ENCODE data around the gene PIKFYVE. TPM values are rescaled to one million over a fixed set of nuclear protein-coding genes. Genes with fewer than 3 reads are reported as not detected.
"Not testable (repeated sequence)": the region's sequence is repeated elsewhere in the genome, so short reads cannot be mapped to it uniquely, and the experiment has no call there.

Gene PIKFYVE
- total RNA-seq, 1 donor from 2014 or later, result 33.8 TPM

DNA sequence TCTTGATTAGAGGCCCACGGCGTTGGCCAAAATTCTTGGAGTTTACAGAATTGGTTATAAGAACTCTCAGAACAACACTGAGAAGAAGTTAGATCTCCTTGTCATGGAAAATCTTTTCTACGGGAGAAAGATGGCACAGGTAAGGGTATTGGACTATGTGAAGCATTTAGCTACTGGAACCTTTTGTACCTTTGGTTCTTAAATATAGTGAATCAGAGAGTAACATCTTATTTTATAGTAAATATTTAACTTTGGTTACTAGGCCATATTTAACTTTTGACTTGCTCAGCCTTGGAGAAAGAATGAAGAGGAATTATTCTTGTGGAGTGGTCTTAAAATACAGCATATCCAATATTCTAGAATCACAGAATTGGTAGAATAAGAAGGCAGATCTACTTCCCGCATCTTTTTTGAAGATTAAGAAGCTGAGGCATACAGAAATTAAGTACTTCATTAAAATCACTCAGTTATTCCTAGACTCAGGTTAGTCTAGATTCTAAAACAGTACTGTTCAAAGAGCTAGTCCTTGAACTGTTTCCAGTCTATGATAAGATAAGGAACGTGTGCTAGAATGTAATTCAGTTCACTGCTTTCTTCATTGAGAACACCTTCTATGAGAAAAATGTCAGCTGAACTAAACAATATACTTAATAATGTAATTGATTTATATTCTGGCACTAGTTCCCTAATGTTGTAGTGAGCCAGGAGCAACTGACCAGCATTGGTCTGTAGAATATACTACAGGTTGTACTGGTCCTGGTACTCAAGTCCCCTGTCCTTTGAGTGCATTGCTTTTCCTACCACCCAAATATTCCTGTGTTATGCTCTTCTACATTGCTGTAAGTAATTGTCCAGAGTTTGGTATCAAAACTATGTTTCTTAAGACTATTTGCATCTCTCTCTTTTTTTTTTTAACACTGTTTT is 86.9 kb downstream of the PIKFYVE start:
- Mint-ChIP-seq H3K36me3 (peaks cover 45% of the 10 kb centered on the region), H3K27ac (no peak overlapping the region), H3K9me3 (no peaks in the 10 kb centered on the region), H3K27me3 (no peaks in the 10 kb centered on the region), H3K4me1 (ENCODE audit: unreplicated experiment) (no peaks in the 10 kb centered on the region), H3K4me3 (no peak overlapping the region)
- DNase-seq (ENCODE audit: extremely low spot score, unreplicated experiment), result no peak
- TF ChIP-seq, protein P1, sequence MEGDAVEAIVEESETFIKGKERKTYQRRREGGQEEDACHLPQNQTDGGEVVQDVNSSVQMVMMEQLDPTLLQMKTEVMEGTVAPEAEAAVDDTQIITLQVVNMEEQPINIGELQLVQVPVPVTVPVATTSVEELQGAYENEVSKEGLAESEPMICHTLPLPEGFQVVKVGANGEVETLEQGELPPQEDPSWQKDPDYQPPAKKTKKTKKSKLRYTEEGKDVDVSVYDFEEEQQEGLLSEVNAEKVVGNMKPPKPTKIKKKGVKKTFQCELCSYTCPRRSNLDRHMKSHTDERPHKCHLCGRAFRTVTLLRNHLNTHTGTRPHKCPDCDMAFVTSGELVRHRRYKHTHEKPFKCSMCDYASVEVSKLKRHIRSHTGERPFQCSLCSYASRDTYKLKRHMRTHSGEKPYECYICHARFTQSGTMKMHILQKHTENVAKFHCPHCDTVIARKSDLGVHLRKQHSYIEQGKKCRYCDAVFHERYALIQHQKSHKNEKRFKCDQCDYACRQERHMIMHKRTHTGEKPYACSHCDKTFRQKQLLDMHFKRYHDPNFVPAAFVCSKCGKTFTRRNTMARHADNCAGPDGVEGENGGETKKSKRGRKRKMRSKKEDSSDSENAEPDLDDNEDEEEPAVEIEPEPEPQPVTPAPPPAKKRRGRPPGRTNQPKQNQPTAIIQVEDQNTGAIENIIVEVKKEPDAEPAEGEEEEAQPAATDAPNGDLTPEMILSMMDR (conservative IDR thresholded peaks at IDR 0.05), result no peak

DNA sequence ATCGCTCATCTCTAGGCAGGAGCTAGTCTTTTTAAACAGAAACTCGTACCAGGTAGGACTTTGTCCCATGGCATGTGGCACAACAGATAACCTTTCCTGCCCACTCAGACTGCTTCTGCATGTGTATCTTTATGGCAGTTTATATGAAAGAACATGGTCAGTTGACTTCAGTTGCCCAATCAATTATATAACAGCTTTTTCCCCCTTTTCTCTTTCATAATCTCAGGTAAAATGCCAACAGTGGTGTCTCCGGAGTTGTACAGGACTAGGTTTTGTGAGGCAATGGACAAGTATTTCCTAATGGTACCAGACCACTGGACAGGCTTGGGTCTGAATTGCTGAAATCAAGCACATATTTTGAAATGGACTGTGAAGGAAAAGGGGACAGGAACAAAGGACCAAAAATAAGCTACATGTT is 88.9 kb downstream of the PIKFYVE start:
- TF ChIP-seq, protein P1 (conservative IDR thresholded peaks at IDR 0.05), result no peak
- no peak for DNase-seq (ENCODE audit: extremely low spot score, unreplicated experiment)
- H3K4me1 Mint-ChIP-seq (ENCODE audit: unreplicated experiment), result no peaks in the 10 kb centered on the region
- H3K27me3 Mint-ChIP-seq, result no peaks in the 10 kb centered on the region
- H3K9me3 Mint-ChIP-seq, result no peaks in the 10 kb centered on the region
- peaks cover 50% of the 10 kb centered on the region for H3K36me3 Mint-ChIP-seq
- no peak overlapping the region for H3K27ac Mint-ChIP-seq
- H3K4me3 Mint-ChIP-seq, result no peak overlapping the region

DNA sequence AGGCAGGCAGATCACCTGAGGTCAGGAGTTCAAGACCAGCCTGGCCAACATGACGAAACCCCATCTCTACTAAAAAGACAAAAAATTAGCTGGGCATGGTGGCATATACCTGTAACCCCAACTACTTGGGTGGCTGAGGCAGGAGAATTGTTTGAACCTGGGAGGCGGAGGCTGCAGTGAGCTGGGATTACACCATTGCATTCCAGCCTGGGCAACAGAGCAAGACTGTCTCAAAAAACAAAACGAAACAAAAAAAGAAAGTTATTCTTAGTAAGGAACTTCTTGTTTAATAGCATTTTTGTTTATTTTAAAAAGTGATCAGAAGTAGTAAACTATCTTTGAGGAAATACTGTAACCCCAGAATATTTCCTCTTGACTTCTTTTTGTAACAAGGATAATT is 90.4 kb downstream of the PIKFYVE start:
- not testable (repeated sequence) for H3K4me1 Mint-ChIP-seq (ENCODE audit: unreplicated experiment); H3K27ac Mint-ChIP-seq; DNase-seq (ENCODE audit: extremely low spot score, unreplicated experiment); H3K4me3 Mint-ChIP-seq; H3K27me3 Mint-ChIP-seq; H3K9me3 Mint-ChIP-seq
- peaks cover 39% of the 10 kb centered on the region for H3K36me3 Mint-ChIP-seq

DNA sequence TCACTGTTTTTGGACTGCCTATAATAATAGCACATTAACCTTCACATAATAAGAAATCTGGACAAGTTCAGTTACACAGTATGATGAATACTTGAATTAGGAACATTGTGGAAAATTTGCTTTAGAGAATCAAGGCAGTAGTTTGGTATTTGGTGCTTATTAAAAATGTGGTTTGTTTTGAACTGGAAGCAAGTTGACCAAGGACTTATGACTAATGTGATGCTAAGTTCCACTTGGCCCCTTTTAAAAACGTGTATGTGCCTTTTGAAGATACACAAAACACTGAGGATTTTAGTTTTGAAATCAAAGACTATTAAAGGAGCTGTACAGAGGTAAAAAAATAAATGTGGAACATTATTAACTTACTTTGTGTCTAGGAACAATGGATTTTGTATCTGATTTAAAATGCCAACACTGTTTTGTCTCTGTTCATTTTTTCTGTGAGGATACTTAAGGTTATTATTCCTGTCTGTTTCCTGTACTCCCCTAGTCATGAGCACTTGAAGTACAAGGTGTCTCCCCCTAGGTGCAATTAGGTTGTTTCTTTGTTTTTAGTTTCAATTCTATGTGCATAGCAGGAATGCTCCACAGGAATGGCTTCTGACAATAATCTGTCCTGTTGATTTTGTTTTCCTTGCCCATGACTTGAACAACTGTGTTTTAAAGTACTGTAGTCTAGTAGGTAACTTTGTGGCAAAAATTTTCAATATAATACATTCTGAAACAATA is 91.0 kb downstream of the PIKFYVE start:
- Mint-ChIP-seq H3K4me3 (no peak overlapping the region), H3K9me3 (no peaks in the 10 kb centered on the region), H3K27ac (no peak overlapping the region), H3K4me1 (ENCODE audit: unreplicated experiment) (no peaks in the 10 kb centered on the region), H3K36me3 (peaks cover 33% of the 10 kb centered on the region), H3K27me3 (no peaks in the 10 kb centered on the region)
- no peak for DNase-seq (ENCODE audit: extremely low spot score, unreplicated experiment)
- TF ChIP-seq, protein P1 (conservative IDR thresholded peaks at IDR 0.05), result no peak

DNA sequence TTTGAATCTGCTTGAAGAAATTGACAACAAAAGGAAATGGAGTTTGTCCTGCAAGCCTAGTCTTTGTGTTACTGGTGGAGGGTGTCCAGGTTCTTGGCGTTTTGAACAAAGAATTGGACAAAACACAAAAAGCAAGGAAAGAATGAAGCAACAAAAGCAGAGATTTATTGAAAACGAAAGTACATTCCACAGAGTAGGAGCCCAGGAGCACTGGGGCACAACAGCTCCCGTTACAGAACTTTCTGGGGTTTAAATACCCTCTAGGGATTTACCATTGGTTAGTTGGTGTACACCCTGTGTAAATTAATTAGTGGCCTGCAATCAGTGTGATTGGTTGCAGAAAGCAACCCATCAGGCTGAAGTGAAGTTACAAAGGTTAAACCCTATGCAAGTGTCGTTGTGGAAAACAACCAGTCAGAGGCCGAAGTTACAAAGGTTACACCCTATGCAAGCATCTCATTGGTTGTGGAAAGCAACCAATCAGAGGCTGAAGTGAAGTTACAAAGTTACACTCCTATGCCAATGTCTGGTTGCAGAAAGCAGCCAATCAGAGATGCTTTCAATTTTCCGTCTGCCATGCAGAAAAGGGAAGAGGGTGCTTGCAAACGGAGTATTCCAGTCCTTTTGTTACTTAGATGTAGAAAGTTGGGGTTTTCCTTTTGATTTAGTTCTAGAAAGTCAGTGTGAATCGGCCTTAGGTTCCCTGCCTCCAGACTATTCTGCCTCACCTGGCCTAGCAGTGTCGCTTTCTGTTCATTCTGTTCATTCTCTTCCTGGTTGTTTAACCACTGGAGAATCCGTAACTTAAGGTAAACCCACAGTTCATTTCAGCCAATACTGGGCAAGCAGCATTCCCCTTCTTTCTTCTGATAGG is 92.9 kb downstream of the PIKFYVE start:
- Mint-ChIP-seq H3K27ac (no peak overlapping the region), H3K27me3 (no peaks in the 10 kb centered on the region), H3K36me3 (peaks cover 19% of the 10 kb centered on the region), H3K9me3 (no peaks in the 10 kb centered on the region), H3K4me3 (no peak overlapping the region), H3K4me1 (ENCODE audit: unreplicated experiment) (no peaks in the 10 kb centered on the region)
- DNase-seq (ENCODE audit: extremely low spot score, unreplicated experiment), result no peak
- TF ChIP-seq, protein P1 (conservative IDR thresholded peaks at IDR 0.05), result no peak
